Spleen (tissue), 11 donors: ENCODE measurements around the gene UFD1. TPM values are rescaled to one million over a fixed set of nuclear protein-coding genes. Genes with fewer than 3 reads are reported as not detected.

ENCODE experiments used
- DNase-seq: peaks from one replicate; pipeline ENCODE4 v3.0.0-alpha.2; 2020
- H3K27ac ChIP-seq, 8 donors: fragments of 200-600 bp; sonication (generic) in 7 of 8; 1 replicate in 4 of 8; 2 replicates in 4 of 8; pipeline versions ENCODE4 v1.5.0 to v1.8.0; 2016 to 2021; ENCODE audit warnings: inconsistent platforms in 4 of 8, mild to moderate bottlenecking in 4 of 8, moderate library complexity in 1 of 8
- H3K27me3 ChIP-seq, 7 donors: fragments of 200-600 bp; sonication (generic) in 6 of 7; replicated peaks in 1 of 7; 1 replicate in 4 of 7; 2 replicates in 3 of 7; pipeline versions ENCODE4 v1.5.0 to v1.8.0; 2016 to 2021; ENCODE audit warnings: inconsistent platforms in 3 of 7, mild to moderate bottlenecking in 1 of 7
- H3K36me3 ChIP-seq, 6 donors: fragments of 200-600 bp; sonication (generic) in 5 of 6; 1 replicate in 4 of 6; 2 replicates in 2 of 6; pipeline versions ENCODE4 v1.5.0 to v1.8.0; 2016 to 2021; ENCODE audit warnings: inconsistent platforms in 2 of 6
- H3K4me1 ChIP-seq, 6 donors: fragments of 200-600 bp; sonication (generic) in 5 of 6; 1 replicate in 3 of 6; 2 replicates in 3 of 6; pipeline versions ENCODE4 v1.5.0 to v1.8.0; 2016 to 2021; ENCODE audit warnings: inconsistent platforms in 3 of 6
- H3K4me3 ChIP-seq, 8 donors: fragments of 200-600 bp; sonication (generic) in 7 of 8; 1 replicate in 4 of 8; 2 replicates in 4 of 8; pipeline versions ENCODE4 v1.5.0 to v1.8.0; 2016 to 2021; ENCODE audit warnings: inconsistent platforms in 4 of 8, mild to moderate bottlenecking in 4 of 8, moderate library complexity in 2 of 8
- H3K9me3 ChIP-seq, 8 donors: fragments of 200-600 bp; sonication (generic) in 7 of 8; 1 replicate in 4 of 8; 2 replicates in 4 of 8; pipeline versions ENCODE4 v1.5.0 to v1.8.0; 2016 to 2021; ENCODE audit warnings: inconsistent platforms in 4 of 8
- POLR2A ChIP-seq, 3 donors: fragments of 450-650 bp; IDR thresholded peaks; one replicate each; pipeline ENCODE4 v1.5.1; 2017; ENCODE audit warnings: antibody characterized with exemption in 3 of 3, mild to moderate bottlenecking in 1 of 3
- POLR2AphosphoS5 ChIP-seq, 3 donors: sonication (generic); formaldehyde crosslinking; IDR thresholded peaks; one replicate each; pipeline ENCODE4 v1.5.1; 2017; ENCODE audit warnings: antibody characterized with exemption in 3 of 3
- WGBS, 5 donors: extraction: QIAGEN DNeasy Blood & Tissue Kit in 3 of 5; methylation state at CpG; one replicate each; pipeline versions ENCODE4 v1.1.5 to v1.1.7; 2013 to 2018; 5-methylcytosine and 5-hydroxymethylcytosine counted together
- intact Hi-C: fragments of 100-400 bp; cut with DNase I; formaldehyde crosslinking; loops from one replicate; pipeline ENCODE4 v1.15.0; 2023; ENCODE audit warnings: low total_unique reads
- polyA plus RNA-seq, 3 donors: library from polyadenylated mRNA; stranded (reverse); fragments of 200-250 nt; gene quantifications; one replicate each; pipeline ENCODE4 v1.2.1, GENCODE V29; 2013
- total RNA-seq, 7 donors: library from RNA; depleted of rRNA in 3 of 7; stranded (reverse); fragments of >200 nt in 3 of 7; fragmentation: NEBNext Ultra II Directional in 4 of 7; extraction: Animal tissue kit (Norgen Biotek cat#: 25700) in 4 of 7; gene quantifications; one replicate each; pipeline versions ENCODE4 v1.1.0 to v1.2.1, GENCODE V29; 2016 to 2021
- TF ChIP-seq, protein P1 (sequence below), 11 experiments: fragments of 200-600 bp in 7 of 11; fragments of 450-650 bp in 4 of 11; sonication (generic) in 4 of 11; IDR thresholded peaks in 8 of 11; conservative IDR thresholded peaks in 3 of 11; 1 replicate in 7 of 11; 2 replicates in 4 of 11; pipeline versions ENCODE4 v1.4.0 to v1.8.0; 2016 to 2021; ENCODE audit warnings: antibody characterized with exemption in 11 of 11, inconsistent platforms in 4 of 11, mild to moderate bottlenecking in 1 of 11
- donor health status: healthy with polysubstance abuse.
- donor health status: DM: no; HTN: no; CAD: no; lungs with moderate emphysema.
- donor health status: DM: no; HTN: no; CAD: no.
- donor health status: Bipolar disorder and iron deficiency.
- donor health status: healthy.
- donor health status: DM: no; HTN: no; CAD: no.
- donor health status: DM: yes; HTN: yes; CAD: no.

The UFD1 gene
- total and polyA plus RNA-seq, 10 donors: 35.6 to 55.4 (median 42.4) TPM

- Histone ChIP-seq H3K4me1 (peaks cover 14 to 43% (median 36%) of the 10 kb centered on the region in 6 donors), H3K9me3 (no peaks in the 10 kb centered on the region), H3K36me3 (peaks cover 0 to 24% (median 0%) of the 10 kb centered on the region in 6 donors), H3K27me3 (no peaks in the 10 kb centered on the region), H3K4me3 (no peak overlapping the region), H3K27ac (no peak overlapping the region)
- intact Hi-C loops: no loop called here
- 70 to 78% (median 72%) methylated on average over 10 of the region's 10 CpGs for WGBS, 5 donors
- DNase-seq: no peak
- TF ChIP-seq, protein P1, sequence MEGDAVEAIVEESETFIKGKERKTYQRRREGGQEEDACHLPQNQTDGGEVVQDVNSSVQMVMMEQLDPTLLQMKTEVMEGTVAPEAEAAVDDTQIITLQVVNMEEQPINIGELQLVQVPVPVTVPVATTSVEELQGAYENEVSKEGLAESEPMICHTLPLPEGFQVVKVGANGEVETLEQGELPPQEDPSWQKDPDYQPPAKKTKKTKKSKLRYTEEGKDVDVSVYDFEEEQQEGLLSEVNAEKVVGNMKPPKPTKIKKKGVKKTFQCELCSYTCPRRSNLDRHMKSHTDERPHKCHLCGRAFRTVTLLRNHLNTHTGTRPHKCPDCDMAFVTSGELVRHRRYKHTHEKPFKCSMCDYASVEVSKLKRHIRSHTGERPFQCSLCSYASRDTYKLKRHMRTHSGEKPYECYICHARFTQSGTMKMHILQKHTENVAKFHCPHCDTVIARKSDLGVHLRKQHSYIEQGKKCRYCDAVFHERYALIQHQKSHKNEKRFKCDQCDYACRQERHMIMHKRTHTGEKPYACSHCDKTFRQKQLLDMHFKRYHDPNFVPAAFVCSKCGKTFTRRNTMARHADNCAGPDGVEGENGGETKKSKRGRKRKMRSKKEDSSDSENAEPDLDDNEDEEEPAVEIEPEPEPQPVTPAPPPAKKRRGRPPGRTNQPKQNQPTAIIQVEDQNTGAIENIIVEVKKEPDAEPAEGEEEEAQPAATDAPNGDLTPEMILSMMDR (IDR thresholded peaks at IDR 0.05 in 8 of 11, conservative IDR thresholded peaks at IDR 0.05 in 3 of 11): no peak
These were observed 1.8 kb upstream of the UFD1 start for GRCh38 chr22:19480789-19481188.

- no peak for DNase-seq
- WGBS, 5 donors: 0 to 3% (median 1%) methylated on average over 13 to 15 of the region's 15 CpGs
- H3K4me3 ChIP-seq: peak overlapping the region; percentile 33 to 99 (median 94)
- intact Hi-C loops: no loop called here
- H3K27me3 ChIP-seq: no peaks in the 10 kb centered on the region
- peaks cover 0 to 26% (median 2%) of the 10 kb centered on the region in 6 donors for H3K36me3 ChIP-seq
- peak overlapping the region in 4 of 8 donors; percentile 97 to 99 (median 98) for H3K27ac ChIP-seq
- TF ChIP-seq POLR2AphosphoS5 (IDR thresholded peaks at IDR 0.05): no peak
- TF ChIP-seq POLR2A (IDR thresholded peaks at IDR 0.05): no peak
- TF ChIP-seq, protein P1 (IDR thresholded peaks at IDR 0.05 in 8 of 11, conservative IDR thresholded peaks at IDR 0.05 in 3 of 11): no peak
- no peaks in the 10 kb centered on the region for H3K9me3 ChIP-seq
- H3K4me1 ChIP-seq: peaks cover 14 to 50% (median 41%) of the 10 kb centered on the region in 6 donors
These were observed 1.2 kb upstream of the UFD1 start for GRCh38 chr22:19480173-19480568.

GRCh38 chr22:19479355-19480172 is 571 bp upstream of the UFD1 start, which contains the start of gene CDC45:
Gene CDC45, plus strand, starts transcription at chr22:19479920. Its CDS starts 49 bp downstream, at chr22:19479969.
- WGBS, 5 donors: 0% methylated on average over 34 to 50 of the region's 50 CpGs
- TF ChIP-seq POLR2A (IDR thresholded peaks at IDR 0.05) (peak in 1 of 3 donors; percentile 13), POLR2AphosphoS5 (IDR thresholded peaks at IDR 0.05) (peak; percentile 16 to 49 (median 28))
- TF ChIP-seq, protein P1 (IDR thresholded peaks at IDR 0.05 in 8 of 11, conservative IDR thresholded peaks at IDR 0.05 in 3 of 11): peak in 2 of 11 experiments; percentile 10 to 32
- Histone ChIP-seq H3K4me3 (peak within 1 kb of the TSS; percentile 87 to 99 (median 97)), H3K27me3 (no peaks in the 10 kb centered on the region), H3K27ac (peak within 1 kb of the TSS; percentile 97 to 99 (median 99)), H3K9me3 (no peaks in the 10 kb centered on the region), H3K36me3 (peaks cover 0 to 32% (median 8%) of the 10 kb centered on the region in 6 donors), H3K4me1 (peaks cover 14 to 56% (median 42%) of the 10 kb centered on the region in 6 donors)
- DNase-seq: peak; percentile 97
- intact Hi-C loops: loop anchor here (10.0 kb wide), 1 partner anchor 335 kb away; the partner anchor contains the start of gene ESS2
